Ishikawa (cell line): ENCODE measurements around the gene OPCML.

ENCODE experiments used
- CEBPB ChIP-seq: IDR thresholded peaks from 2 replicates; pipeline ENCODE4 v1.6.1; 2012
- CREB1 ChIP-seq: IDR thresholded peaks from 2 replicates; pipeline ENCODE4 v1.6.1; 2012; ENCODE audit warnings: low read depth
- EGR1 ChIP-seq: IDR thresholded peaks from 2 replicates; pipeline ENCODE4 v1.6.1; 2012
- EP300 ChIP-seq: IDR thresholded peaks from 2 replicates; pipeline ENCODE4 v1.6.1; 2012; ENCODE audit warnings: borderline replicate concordance
- FOXM1 ChIP-seq: IDR thresholded peaks from 2 replicates; pipeline ENCODE4 v1.6.1; 2012; ENCODE audit warnings: low read depth, borderline replicate concordance
- MAX ChIP-seq: IDR thresholded peaks from 2 replicates; pipeline ENCODE4 v1.6.1; 2012
- NFIC ChIP-seq: IDR thresholded peaks from 2 replicates; pipeline ENCODE4 v1.6.1; 2012
- RAD21 ChIP-seq: IDR thresholded peaks from 2 replicates; pipeline ENCODE4 v1.6.1; 2012; ENCODE audit warnings: low read depth
- REST ChIP-seq: IDR thresholded peaks from 2 replicates; pipeline ENCODE4 v1.6.1; 2012; ENCODE audit warnings: low read depth, mild to moderate bottlenecking
- TAF1 ChIP-seq: IDR thresholded peaks from 2 replicates; pipeline ENCODE4 v1.6.1; 2012; ENCODE audit warnings: low read depth, mild to moderate bottlenecking
- TCF12 ChIP-seq: IDR thresholded peaks from 2 replicates; pipeline ENCODE4 v1.6.1; 2012; ENCODE audit warnings: low read depth
- TEAD4 ChIP-seq: IDR thresholded peaks from 2 replicates; pipeline ENCODE4 v1.6.1; 2012
- USF1 ChIP-seq: IDR thresholded peaks from 2 replicates; pipeline ENCODE4 v1.6.1; 2012
- YY1 ChIP-seq: IDR thresholded peaks from 2 replicates; pipeline ENCODE4 v1.6.1; 2012; ENCODE audit warnings: low read depth
- ZBTB7A ChIP-seq: IDR thresholded peaks from 2 replicates; pipeline ENCODE4 v1.6.1; 2012; ENCODE audit warnings: low read depth

The OPCML gene

DNA sequence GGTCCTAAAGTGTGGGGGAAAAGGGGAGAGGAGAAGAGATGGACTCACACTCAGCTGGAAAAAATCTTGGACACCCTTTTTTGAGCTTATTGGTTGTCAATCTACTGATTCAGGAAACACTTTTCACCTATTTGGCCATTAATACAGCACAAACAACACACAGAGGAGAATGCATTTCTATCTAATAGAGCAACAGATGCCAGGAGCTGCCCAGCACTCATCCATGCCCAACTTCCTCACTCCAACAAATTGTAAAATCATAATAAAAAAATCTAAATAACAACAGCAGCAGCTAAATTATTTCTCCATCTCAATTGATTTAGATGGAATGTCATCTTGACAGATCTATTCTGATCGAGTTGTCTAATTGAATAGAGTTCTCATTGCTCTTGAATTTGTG is 628.2 kb downstream of the OPCML start:
- TF ChIP-seq TEAD4 (no peak), TCF12 (no peak), TAF1 (no peak), REST (no peak), USF1 (no peak), RAD21 (no peak)

GRCh38 chr11:132901638-132902471 is 630.4 kb downstream of the OPCML start:
- TF ChIP-seq CREB1 (no peak), EP300 (no peak), TCF12 (no peak), NFIC (no peak), RAD21 (no peak), FOXM1 (no peak), MAX (no peak), CEBPB (no peak), TAF1 (no peak), YY1 (no peak), USF1 (no peak), EGR1 (no peak), TEAD4 (no peak), ZBTB7A (no peak), REST (no peak)

DNA sequence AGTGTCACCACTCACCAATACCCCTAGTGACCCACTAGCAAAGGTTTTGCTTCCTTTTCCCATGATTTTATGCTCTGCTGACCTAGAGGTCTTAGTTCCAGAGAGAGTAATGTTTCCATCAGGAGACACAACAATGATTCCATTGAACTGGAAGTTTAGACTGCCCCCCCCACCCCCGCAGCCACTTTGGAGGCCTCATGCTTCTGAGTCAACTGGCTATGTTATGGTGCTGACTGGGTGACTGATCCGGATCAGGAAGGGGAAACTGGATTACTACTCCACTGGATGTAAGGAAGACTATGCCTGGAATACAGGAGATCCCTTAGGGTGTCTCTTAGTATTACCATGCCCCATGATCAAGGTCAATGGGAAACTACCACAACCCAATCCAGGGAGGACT is 633.6 kb downstream of the OPCML start:
- TF ChIP-seq YY1 (no peak), CEBPB (no peak), EGR1 (no peak), MAX (no peak), TAF1 (no peak), USF1 (no peak), TEAD4 (no peak), REST (no peak), ZBTB7A (no peak), RAD21 (no peak), NFIC (no peak), CREB1 (no peak), FOXM1 (no peak), EP300 (no peak), TCF12 (no peak)

- TF ChIP-seq TEAD4, result no peak
- no peak for TF ChIP-seq FOXM1
- TF ChIP-seq RAD21, result no peak
- no peak for TF ChIP-seq TAF1
- no peak for TF ChIP-seq REST
- TF ChIP-seq EP300, result no peak
Measured at GRCh38 chr11:132898021-132898420, 634.3 kb downstream of the OPCML start.
